ENCODE data around the gene TST. TPM values are rescaled to one million over a fixed set of nuclear protein-coding genes. Genes with fewer than 3 reads are reported as not detected.

The TST gene
- total RNA-seq = 100 to 1,000 TPM; 507 to 576 TPM
- long read RNA-seq, transcript TST-201 (3 exons, 1,211 nt) = minor isoform, 144 of 385 reads
- long read RNA-seq, transcript TST-202 (2 exons, 1,797 nt) = major isoform, 211 of 385 reads
- long read RNA-seq, partial matches to known transcripts = 1 of 385 reads
- long read RNA-seq, other reads (novel, unspliced or antisense) = 29 of 385 reads

- intact Hi-C loops (cut with DNase I, micrococcal nuclease) = no loop called here
- ATAC-seq (peak; percentile 34), DNase-seq (peak; percentile 82 to 85)
Observed at GRCh38 chr22:37019309-37020191, at the start of gene TST, which contains the start of gene MPST. Gene TST (minus strand): TSS chr22:37019447. CDS start chr22:37018732, 715 bp downstream. Gene MPST (plus strand): TSS chr22:37019742. CDS start chr22:37019837, 95 bp downstream.

- ATAC-seq = peak; percentile 52
- intact Hi-C loops (cut with DNase I, micrococcal nuclease) = no loop called here
Observed at GRCh38 chr22:37068859-37069258, 49.6 kb upstream of the TST start.

GRCh38 chr22:37067428-37067827 lies 48.2 kb upstream of the TST start:
- intact Hi-C loops (cut with DNase I, micrococcal nuclease) = no loop called here
- no peak for ATAC-seq
- no peak for DNase-seq

More at GRCh38 chr22:37068859-37069258, 49.6 kb upstream of the TST start:
- DNase-seq = no peak

- intact Hi-C loops (cut with DNase I, micrococcal nuclease) = no loop called here
- ATAC-seq (no peak), DNase-seq (no peak)
Observed at GRCh38 chr22:37065961-37066360, 46.7 kb upstream of the TST start.

DNA sequence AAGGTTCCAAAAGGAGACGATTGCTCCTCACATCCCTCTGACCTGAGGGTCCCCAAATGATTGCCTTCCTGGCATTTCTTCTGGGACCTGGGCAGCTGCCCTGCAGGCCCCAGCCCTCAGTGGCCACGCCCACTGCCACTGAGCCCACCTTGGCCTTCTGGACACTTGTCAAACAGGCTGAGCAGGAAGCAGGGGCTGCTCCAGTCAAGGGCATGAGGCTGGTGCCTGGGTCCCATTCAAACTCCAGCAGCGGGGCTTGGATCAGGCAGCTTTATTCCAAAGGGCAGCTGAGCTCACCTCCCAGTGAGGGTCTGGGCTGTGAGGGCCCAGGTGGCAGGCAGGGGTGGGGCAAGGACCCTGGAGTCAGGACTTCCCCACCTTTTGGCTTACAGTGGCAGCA lies 45.9 kb upstream of the TST start:
- no peak for DNase-seq
- intact Hi-C loops (cut with DNase I, micrococcal nuclease) = no loop called here
- ATAC-seq = no peak

DNA sequence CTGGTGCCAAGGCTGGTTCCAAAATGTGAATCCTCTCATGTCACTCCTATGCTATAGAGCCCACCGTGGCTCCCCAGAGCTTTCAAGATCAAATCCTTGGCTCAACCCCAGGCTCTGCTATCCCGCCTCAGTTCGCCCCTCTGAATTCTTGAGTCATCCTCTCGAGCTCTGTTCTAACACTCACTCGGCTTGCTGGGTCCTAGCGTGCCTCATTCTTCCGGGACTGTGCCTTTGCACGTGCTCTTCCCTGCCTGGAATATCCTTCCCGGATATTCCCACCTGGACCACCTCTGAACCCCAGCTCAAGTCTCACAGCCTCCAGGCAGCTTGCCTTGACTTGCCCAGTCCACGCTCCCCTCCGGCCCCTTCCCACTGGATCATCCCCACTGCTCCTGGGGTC lies 45.3 kb upstream of the TST start:
- DNase-seq = no peak
- intact Hi-C loops (cut with DNase I, micrococcal nuclease) = no loop called here
- no peak for ATAC-seq

GRCh38 chr22:37063431-37064420 lies 44.5 kb upstream of the TST start:
- DNase-seq (peak; percentile 40 to 68), ATAC-seq (peak; percentile 70)
- intact Hi-C loops (cut with DNase I, micrococcal nuclease) = no loop called here

DNA sequence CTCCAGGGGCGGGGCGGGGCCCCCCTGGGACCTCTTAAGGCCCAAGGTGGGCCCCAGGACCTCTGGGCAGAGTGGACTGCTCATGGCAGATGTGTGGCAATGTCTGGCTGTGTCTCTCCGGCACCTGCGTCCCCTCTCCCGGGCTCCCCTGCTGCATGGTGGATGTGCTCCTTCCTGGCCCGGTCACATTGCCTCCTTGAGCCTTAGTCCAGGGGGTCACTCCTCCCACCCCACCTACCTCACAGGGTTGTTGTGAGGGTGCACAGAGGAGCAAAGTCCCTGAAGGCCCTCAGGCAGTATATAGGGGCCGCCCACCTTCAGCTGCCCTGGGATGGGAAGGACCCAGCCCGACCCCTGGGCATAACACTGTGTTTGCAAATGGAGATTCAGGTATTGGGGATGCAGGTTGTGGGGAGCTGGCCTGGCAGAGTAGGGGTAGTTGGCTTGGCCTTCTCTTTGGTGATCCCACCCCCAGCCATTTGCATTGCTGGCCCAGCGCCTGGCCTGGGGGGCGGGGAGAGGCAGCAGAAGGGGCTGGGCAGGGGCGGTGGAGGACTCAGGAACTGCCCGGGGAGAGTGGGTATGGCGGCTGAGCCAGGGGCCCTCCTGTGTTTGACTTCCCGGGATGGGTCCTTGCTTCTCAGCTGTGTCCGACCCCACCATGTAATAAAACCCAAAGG lies 43.6 kb upstream of the TST start:
- ATAC-seq (no peak), DNase-seq (no peak)
- intact Hi-C loops (cut with DNase I, micrococcal nuclease) = no loop called here

GRCh38 chr22:37062376-37062675 lies 43.1 kb upstream of the TST start:
- ATAC-seq (no peak), DNase-seq (no peak)
- intact Hi-C loops (cut with DNase I, micrococcal nuclease) = no loop called here

GRCh38 chr22:37061611-37062375 lies 42.5 kb upstream of the TST start:
- DNase-seq (no peak), ATAC-seq (no peak)
- intact Hi-C loops (cut with DNase I, micrococcal nuclease) = no loop called here

- DNase-seq (no peak), ATAC-seq (no peak)
- intact Hi-C loops (cut with DNase I, micrococcal nuclease) = no loop called here
Observed at GRCh38 chr22:37060801-37061610, 41.8 kb upstream of the TST start.

- ATAC-seq (no peak), DNase-seq (no peak)
- intact Hi-C loops (cut with DNase I, micrococcal nuclease) = no loop called here
Observed at GRCh38 chr22:37059876-37060449, 40.7 kb upstream of the TST start.

DNA sequence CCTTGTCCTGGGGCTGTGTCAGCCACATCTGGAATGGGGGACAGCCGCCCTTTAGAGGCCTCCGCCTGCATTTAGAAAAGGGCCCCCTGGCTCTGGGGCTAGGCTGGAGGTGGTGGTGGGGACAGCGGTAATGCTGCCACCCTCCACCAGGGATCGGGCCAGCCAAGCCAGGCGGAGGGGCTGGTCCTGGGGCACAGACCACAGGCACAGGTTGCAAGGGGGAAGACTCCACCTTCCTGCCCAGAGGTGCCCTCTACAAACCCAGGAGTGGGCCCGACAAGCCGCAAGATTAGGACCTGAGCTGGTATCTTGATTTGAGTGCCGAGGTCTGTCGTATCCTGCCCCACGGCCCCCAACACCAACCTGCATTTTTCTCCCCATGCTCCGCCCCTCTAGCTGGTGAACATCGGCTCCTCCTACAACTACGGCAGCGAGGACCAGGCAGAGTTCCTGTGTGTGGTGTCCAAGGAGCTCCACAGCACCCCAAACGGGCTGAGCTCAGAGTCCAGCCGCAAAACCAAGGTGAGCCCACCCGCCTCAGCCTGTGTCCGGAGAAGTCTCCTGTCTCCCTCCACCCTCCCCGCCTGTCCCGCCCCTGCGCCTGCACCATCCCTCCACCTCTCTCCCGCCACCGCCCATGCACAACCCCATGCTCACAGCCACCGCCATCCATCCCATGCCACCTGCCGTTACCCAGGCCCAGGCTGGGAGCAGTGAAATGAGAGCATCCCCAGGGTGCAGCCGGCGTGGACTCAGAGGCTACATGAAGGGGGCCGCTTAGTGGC lies 39.9 kb upstream of the TST start:
- DNase-seq = no peak
- ATAC-seq = no peak
- intact Hi-C loops (cut with DNase I, micrococcal nuclease) = no loop called here

GRCh38 chr22:37057796-37058510 lies 38.7 kb upstream of the TST start:
- no peak for DNase-seq
- intact Hi-C loops (cut with DNase I, micrococcal nuclease) = no loop called here
- ATAC-seq = no peak

- ATAC-seq = no peak
- intact Hi-C loops (cut with DNase I, micrococcal nuclease) = no loop called here
- no peak for DNase-seq
Observed at GRCh38 chr22:37057226-37057625, 38.0 kb upstream of the TST start.

DNA sequence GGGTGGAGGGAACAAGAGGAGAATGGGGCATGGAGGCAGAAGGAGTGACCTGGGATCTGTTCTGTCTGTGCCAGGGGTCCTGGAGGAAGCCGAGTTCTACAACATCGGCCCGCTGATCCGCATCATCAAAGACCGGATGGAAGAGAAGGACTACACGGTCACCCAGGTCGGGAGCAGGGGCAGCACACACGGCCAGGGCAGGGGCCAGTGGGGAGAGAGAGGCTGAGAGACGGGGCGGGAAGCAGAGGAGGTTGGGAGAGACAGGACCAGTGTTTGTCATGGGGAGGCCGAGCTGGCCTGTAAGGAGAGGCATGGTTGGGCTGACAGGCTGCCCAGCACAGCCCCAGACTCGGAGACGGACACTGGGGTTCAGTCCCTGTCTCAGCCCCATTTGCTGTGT lies 37.0 kb upstream of the TST start:
- DNase-seq = no peak
- no peak for ATAC-seq
- intact Hi-C loops (cut with DNase I, micrococcal nuclease) = no loop called here
